GM12873 (cell line): Measurements from ENCODE around the gene GSDME.

Experiments
- CTCF ChIP-seq: IDR thresholded peaks from 2 replicates; pipeline ENCODE4 v1.5.1; 2012; ENCODE audit warnings: low read depth, mild to moderate bottlenecking, moderate library complexity, low read length, control low read depth; ENCODE audit not compliant: insufficient read depth; ENCODE audit errors: missing control alignments

Gene GSDME

GRCh38 chr7:24760968-24761367 lies 3.7 kb upstream of the GSDME start:
- no peak for TF ChIP-seq CTCF

DNA sequence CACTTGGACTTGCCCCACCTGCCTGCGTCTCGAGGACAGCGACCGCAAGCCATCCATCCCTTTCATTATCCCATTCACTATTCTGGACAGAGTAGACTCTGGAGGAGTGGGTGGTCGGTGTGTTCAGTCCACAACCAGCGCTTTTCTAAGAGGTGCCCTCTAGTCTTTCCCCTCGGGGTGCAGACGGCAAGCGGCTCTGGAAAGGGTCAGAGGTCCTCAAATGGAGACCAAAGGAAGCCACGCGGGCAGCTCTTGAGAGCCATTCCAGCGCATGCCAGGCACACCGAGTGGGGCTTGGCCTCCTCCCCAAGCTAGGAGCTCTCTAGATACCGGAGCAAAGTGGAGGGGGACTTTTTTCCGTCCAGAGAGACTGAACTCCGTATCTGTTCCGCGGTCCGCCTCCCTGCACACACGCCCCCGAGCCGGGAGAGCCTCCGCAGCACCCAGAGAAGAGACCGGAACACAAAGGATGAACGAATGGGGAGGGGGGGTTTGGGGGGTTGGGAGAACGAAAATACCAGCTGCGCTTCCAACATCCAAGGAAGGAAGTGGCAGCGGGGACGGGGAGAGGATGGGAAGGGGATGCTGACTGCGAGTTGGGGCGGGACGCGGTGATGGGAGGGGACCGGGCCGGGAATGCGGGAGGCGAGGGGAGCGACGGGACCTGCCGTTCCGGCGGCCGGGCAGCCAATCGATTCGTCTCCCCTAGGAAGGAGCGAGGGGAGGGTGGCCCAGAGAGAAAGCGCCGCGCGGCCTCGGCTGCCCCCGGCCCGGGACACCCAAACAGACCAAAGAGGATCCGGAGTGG lies 515 bp downstream of the GSDME start:
- TF ChIP-seq CTCF, result no peak

- TF ChIP-seq CTCF, result no peak
These were observed 1.5 kb downstream of the GSDME start for GRCh38 chr7:24755541-24756407.

- no peak for TF ChIP-seq CTCF
These were observed 2.3 kb downstream of the GSDME start for GRCh38 chr7:24754906-24755506.

DNA sequence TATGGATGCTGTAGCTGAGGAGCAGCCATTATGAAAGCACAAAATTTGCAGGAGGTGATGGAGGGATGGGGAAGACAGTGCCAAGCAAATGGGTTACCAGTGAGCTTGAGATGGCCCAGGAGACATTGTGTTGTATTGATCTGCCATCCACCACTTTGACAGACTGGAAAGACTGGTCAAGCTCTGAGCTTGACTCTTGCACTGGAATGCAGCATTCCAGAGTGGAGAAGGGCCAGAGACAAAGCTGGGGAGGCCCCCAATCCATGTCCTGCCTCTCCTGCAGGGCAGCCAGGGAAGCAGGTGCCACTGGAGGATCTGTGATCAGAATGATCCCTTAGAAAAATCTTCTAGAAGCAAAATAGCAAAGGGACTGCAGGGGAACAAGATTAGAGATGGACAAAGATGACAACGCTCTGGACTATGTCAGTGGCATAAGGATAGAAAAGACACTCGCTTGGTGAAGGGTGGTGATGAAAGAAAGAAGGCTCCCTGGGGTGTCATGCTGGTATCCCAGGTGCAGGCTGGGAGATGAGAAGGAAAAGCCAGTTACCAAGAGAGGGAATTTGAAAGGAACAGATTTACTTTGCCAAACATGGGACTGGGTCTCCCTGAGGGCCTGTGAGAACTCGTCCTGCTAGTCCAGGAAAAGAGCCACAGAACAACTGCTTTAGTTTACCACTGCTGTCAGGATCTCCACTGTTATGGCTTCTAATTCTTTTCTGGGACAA lies 5.0 kb downstream of the GSDME start:
- no peak for TF ChIP-seq CTCF

DNA sequence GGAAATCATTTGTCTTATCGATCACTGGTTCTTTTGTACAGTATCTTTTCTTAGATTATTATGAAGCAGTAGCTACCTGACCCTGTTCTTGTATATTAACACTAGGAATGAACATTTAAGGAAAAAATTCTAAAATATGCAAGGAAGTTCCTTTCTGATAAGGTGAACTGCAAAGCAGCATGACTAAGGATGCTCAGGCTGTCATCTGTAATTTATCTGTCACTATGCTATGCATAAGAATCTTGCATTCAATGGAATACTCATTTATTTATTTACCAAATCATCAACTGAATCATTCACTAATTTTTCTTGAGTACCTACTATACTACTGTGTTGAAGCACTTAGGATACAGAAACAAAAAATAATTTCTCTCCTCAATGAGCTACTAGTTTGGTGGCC lies 5.8 kb downstream of the GSDME start:
- TF ChIP-seq CTCF, result no peak
